Measurements from ENCODE around the gene ADCYAP1R1. TPM values are rescaled to one million over a fixed set of nuclear protein-coding genes. Genes with fewer than 3 reads are reported as not detected.

ADCYAP1R1 gene
- polyA plus RNA-seq, 1 donor from 2014 or later, result 8.6 TPM

DNA sequence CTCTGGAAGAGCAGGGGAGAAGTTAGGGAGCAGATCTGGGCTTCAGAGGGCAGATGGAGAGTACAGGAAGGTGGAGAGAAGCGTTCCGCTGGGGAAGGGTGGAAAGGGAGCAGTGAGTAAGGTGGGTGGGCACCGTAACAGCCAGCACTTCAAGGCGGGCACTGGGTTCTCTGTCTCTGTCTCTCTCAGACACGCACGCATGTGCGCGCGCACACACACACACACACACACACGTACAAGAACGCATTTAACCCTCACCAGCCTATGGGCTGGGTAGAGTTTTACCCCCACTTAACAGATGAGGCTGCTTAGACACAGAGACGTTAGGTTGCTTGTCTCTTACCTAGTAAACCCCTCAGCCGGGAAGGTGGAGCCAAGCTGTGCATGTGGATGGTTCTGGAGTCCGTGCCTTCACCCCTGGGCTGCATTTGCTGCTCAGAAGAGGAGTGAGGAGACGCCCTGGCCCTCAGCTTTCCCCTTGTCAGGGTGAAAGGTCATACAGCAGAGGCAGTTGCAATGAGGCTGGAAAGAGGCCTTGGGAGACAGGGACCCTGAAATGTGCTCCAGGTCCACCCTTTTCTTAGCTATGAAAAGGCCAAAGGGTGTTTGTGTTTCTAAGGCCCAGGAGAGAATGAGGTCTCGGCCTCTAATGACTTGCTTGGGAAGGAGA is 16.0 kb downstream of the ADCYAP1R1 start:
- H3F3A ChIP-seq (ENCODE audit: insufficient read depth, low read length, poor library complexity, severe bottlenecking), result no peaks in the 10 kb centered on the region
- H3K4me2 ChIP-seq (ENCODE audit: low read length), result no peak overlapping the region
- H3K4me3 ChIP-seq (ENCODE audit: low read length), result no peak overlapping the region
- no peaks in the 10 kb centered on the region for H3K79me2 ChIP-seq (replicated peaks; ENCODE audit: insufficient read depth, low read length)
- no peak overlapping the region for H2AFZ ChIP-seq (ENCODE audit: low read depth, low read length)
- no peaks in the 10 kb centered on the region for H4K20me1 ChIP-seq (ENCODE audit: insufficient read depth)
- H3K9ac ChIP-seq (ENCODE audit: low read length), result no peak overlapping the region
- no peaks in the 10 kb centered on the region for H3K27me3 ChIP-seq (ENCODE audit: insufficient read depth, low read depth, low read length)
- no peak for TF ChIP-seq TAF1 (IDR thresholded peaks at IDR 0.05; ENCODE audit: low read depth)
- TF ChIP-seq MXI1 (conservative IDR thresholded peaks at IDR 0.05; ENCODE audit: poor library complexity, severe bottlenecking), result no peak
- TF ChIP-seq SMC3 (conservative IDR thresholded peaks at IDR 0.05; ENCODE audit: poor library complexity), result no peak
- TF ChIP-seq, protein P1, sequence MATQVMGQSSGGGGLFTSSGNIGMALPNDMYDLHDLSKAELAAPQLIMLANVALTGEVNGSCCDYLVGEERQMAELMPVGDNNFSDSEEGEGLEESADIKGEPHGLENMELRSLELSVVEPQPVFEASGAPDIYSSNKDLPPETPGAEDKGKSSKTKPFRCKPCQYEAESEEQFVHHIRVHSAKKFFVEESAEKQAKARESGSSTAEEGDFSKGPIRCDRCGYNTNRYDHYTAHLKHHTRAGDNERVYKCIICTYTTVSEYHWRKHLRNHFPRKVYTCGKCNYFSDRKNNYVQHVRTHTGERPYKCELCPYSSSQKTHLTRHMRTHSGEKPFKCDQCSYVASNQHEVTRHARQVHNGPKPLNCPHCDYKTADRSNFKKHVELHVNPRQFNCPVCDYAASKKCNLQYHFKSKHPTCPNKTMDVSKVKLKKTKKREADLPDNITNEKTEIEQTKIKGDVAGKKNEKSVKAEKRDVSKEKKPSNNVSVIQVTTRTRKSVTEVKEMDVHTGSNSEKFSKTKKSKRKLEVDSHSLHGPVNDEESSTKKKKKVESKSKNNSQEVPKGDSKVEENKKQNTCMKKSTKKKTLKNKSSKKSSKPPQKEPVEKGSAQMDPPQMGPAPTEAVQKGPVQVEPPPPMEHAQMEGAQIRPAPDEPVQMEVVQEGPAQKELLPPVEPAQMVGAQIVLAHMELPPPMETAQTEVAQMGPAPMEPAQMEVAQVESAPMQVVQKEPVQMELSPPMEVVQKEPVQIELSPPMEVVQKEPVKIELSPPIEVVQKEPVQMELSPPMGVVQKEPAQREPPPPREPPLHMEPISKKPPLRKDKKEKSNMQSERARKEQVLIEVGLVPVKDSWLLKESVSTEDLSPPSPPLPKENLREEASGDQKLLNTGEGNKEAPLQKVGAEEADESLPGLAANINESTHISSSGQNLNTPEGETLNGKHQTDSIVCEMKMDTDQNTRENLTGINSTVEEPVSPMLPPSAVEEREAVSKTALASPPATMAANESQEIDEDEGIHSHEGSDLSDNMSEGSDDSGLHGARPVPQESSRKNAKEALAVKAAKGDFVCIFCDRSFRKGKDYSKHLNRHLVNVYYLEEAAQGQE (IDR thresholded peaks at IDR 0.05; ENCODE audit: borderline replicate concordance), result no peak
- TF ChIP-seq, protein P2, sequence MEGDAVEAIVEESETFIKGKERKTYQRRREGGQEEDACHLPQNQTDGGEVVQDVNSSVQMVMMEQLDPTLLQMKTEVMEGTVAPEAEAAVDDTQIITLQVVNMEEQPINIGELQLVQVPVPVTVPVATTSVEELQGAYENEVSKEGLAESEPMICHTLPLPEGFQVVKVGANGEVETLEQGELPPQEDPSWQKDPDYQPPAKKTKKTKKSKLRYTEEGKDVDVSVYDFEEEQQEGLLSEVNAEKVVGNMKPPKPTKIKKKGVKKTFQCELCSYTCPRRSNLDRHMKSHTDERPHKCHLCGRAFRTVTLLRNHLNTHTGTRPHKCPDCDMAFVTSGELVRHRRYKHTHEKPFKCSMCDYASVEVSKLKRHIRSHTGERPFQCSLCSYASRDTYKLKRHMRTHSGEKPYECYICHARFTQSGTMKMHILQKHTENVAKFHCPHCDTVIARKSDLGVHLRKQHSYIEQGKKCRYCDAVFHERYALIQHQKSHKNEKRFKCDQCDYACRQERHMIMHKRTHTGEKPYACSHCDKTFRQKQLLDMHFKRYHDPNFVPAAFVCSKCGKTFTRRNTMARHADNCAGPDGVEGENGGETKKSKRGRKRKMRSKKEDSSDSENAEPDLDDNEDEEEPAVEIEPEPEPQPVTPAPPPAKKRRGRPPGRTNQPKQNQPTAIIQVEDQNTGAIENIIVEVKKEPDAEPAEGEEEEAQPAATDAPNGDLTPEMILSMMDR (IDR thresholded peaks at IDR 0.05; ENCODE audit: poor library complexity, severe bottlenecking), result no peak
- no peak for TF ChIP-seq EP300 (conservative IDR thresholded peaks at IDR 0.05; ENCODE audit: poor library complexity, severe bottlenecking)
- TF ChIP-seq RAD21 (conservative IDR thresholded peaks at IDR 0.05), result no peak
- no peak for TF ChIP-seq POLR2AphosphoS5 (IDR thresholded peaks at IDR 0.05)
- TF ChIP-seq EZH2 (IDR thresholded peaks at IDR 0.05; ENCODE audit: borderline replicate concordance, insufficient read depth, low read length, poor library complexity, severe bottlenecking), result no peak
- H3K36me3 ChIP-seq (ENCODE audit: insufficient read depth, low read length), result no peaks in the 10 kb centered on the region
- no peaks in the 10 kb centered on the region for H3K9me2 ChIP-seq (ENCODE audit: insufficient read depth, low read length)
- no peaks in the 10 kb centered on the region for H3K9me3 ChIP-seq (ENCODE audit: low read length)
- no peak overlapping the region for H3K27ac ChIP-seq (ENCODE audit: low read length)

DNA sequence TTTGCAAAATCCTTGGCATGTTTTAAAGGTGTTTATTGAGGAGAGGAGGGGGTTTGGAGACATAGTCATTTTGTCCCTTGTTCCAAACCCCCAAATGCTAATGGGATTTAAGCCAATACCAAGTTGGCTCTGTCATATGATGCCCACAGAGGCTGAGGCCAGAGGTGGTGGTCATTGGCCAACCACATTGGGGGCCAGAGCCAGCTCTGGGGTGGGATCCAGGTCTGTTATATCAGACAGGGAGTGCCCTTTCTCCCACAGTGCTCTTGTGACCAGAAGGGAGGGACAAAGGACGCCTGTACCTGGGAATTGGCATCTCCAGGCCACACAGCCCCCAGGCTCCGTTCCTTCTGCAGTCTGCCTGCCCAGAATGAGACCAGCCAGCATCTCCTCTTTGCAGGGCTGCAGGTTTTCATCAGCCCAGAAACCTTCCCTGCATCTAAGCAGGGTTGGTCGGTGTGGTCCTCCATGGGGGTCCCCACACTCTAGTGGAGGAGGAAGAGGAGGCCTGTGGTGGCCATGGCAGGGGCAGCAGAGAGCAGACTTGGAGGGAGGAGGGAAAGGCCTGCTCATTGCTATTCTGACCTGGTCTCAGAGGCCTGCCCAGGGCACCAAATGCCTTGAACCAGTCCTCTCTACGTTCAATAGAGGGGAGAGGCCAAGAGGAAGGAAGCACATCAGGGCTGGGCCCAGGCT is 17.9 kb downstream of the ADCYAP1R1 start:
- H3K27me3 ChIP-seq (ENCODE audit: insufficient read depth, low read depth, low read length), result no peaks in the 10 kb centered on the region
- no peak overlapping the region for H3K4me3 ChIP-seq (ENCODE audit: low read length)
- H3K79me2 ChIP-seq (replicated peaks; ENCODE audit: insufficient read depth, low read length), result no peaks in the 10 kb centered on the region
- TF ChIP-seq, protein P1 (IDR thresholded peaks at IDR 0.05; ENCODE audit: borderline replicate concordance), result no peak
- TF ChIP-seq EP300 (conservative IDR thresholded peaks at IDR 0.05; ENCODE audit: poor library complexity, severe bottlenecking) (no peak), POLR2AphosphoS5 (IDR thresholded peaks at IDR 0.05) (no peak), TAF1 (IDR thresholded peaks at IDR 0.05; ENCODE audit: low read depth) (no peak), EZH2 (IDR thresholded peaks at IDR 0.05; ENCODE audit: borderline replicate concordance, insufficient read depth, low read length, poor library complexity, severe bottlenecking) (no peak), SMC3 (conservative IDR thresholded peaks at IDR 0.05; ENCODE audit: poor library complexity) (no peak), RAD21 (conservative IDR thresholded peaks at IDR 0.05) (no peak), MXI1 (conservative IDR thresholded peaks at IDR 0.05; ENCODE audit: poor library complexity, severe bottlenecking) (no peak)
- TF ChIP-seq, protein P2 (IDR thresholded peaks at IDR 0.05; ENCODE audit: poor library complexity, severe bottlenecking), result no peak
- H3K9me2 ChIP-seq (ENCODE audit: insufficient read depth, low read length), result no peaks in the 10 kb centered on the region
- no peak overlapping the region for H3K27ac ChIP-seq (ENCODE audit: low read length)
- no peaks in the 10 kb centered on the region for H3F3A ChIP-seq (ENCODE audit: insufficient read depth, low read length, poor library complexity, severe bottlenecking)
- H3K36me3 ChIP-seq (ENCODE audit: insufficient read depth, low read length), result no peaks in the 10 kb centered on the region
- H3K9ac ChIP-seq (ENCODE audit: low read length), result no peak overlapping the region
- H3K4me2 ChIP-seq (ENCODE audit: low read length), result no peak overlapping the region
- no peak overlapping the region for H2AFZ ChIP-seq (ENCODE audit: low read depth, low read length)
- H4K20me1 ChIP-seq (ENCODE audit: insufficient read depth), result no peaks in the 10 kb centered on the region
- H3K9me3 ChIP-seq (ENCODE audit: low read length), result no peaks in the 10 kb centered on the region

All from neural cell (in vitro differentiated cells).